ENCODE data around the gene KRT9.
"Not testable (repeated sequence)": the region's sequence is repeated elsewhere in the genome, so short reads cannot be mapped to it uniquely, and the experiment has no call there.

The KRT9 gene

GRCh38 chr17:41542786-41543185 is 29.1 kb downstream of the KRT9 start:
- not testable (repeated sequence) for DNase-seq

DNA sequence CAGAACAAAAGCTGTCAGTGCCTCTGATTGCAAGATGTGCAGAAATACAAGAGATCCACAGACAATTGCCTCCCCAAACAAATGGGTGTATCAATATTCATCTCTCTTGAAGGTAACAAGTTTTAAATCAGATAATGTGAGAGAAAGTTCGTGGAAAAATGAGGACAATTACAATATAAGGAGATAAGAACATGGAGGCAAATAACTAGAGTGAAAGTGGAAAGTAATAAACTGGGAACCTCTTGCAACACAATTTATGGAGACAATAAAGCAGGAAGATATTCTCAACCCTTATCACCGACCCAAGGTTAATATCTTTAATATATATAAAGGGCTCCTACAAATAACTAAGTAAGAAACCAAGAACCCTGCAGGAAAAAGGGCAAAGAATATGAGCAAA is 29.5 kb downstream of the KRT9 start:
- DNase-seq = no peak

- no peak for DNase-seq
Observed at GRCh38 chr17:41540921-41541625, 30.8 kb downstream of the KRT9 start.

DNA sequence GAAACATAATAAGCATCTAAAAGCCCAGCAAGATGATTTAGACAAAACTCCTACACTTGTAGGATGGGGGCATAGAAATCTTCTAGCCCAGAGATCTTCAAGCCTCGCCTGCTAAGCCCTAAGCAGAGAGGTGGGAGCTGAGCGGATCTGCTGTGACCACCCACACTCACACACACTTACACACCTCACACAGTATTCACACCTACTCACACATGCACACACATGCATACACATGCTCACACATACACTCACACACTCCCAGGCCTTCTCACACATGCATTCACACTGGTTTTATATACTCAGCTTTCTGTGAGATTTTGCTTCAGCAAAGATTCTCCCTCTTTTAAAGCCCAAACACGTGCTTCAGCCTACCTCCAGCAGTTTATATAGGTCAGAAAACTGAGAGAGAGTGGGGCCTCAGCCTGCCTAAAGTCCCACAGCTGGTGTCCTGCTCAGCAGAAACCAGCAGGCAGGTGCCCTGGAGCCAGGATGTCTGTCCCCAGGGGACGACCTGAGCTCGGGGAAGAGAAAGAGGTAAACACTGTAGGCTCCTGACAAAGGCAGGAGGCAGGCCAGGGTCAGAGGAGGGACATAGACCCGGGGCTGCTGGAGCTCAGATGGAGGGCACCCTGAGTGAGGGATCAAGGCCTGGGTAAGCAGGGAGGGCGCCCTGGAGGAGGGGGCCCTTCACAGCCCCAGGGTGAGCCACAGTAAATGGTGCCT is 31.7 kb downstream of the KRT9 start:
- DNase-seq = no peak

GRCh38 chr17:41539071-41539492 is 32.8 kb downstream of the KRT9 start:
- DNase-seq = no peak

DNA sequence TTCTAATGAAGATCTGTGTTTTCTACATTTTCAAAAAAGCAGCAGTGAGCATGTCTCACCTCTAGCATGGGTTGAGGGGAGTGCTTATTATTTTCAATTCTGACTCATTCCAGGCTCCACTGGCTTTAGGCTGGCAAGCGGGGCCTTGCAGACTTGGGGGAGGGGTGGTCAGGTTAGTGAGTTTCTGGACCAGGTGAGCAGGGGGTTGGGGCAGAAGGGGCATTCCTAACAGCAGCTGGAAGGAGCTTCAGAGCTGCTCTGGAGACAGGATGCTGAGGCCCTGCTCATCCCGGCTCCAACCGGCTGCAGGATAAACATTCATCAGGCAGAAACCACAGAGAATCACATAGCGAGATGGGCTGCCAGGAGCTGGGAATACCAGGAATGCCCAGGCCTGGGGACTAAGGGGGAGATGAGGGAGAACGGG is 33.3 kb downstream of the KRT9 start:
- DNase-seq = no peak

GRCh38 chr17:41537990-41538389 is 33.9 kb downstream of the KRT9 start:
- DNase-seq = no peak

DNA sequence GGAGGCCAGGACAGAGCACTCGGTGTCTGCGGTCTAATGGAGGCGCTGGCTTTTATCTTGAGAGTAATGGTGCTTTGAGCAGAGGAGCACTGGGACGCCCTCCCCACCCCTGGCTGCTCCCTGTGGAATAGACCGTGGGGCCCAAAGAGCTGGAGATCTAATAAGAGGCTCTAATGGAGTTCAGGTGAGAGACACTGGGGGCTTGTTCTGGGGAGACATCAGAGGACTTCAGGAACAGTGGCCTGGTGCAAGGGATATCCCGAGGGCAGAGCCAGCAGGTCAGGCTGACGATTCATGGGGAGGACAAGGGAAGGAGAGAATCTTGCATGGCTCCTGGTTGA is 34.3 kb downstream of the KRT9 start:
- no peak for DNase-seq

DNA sequence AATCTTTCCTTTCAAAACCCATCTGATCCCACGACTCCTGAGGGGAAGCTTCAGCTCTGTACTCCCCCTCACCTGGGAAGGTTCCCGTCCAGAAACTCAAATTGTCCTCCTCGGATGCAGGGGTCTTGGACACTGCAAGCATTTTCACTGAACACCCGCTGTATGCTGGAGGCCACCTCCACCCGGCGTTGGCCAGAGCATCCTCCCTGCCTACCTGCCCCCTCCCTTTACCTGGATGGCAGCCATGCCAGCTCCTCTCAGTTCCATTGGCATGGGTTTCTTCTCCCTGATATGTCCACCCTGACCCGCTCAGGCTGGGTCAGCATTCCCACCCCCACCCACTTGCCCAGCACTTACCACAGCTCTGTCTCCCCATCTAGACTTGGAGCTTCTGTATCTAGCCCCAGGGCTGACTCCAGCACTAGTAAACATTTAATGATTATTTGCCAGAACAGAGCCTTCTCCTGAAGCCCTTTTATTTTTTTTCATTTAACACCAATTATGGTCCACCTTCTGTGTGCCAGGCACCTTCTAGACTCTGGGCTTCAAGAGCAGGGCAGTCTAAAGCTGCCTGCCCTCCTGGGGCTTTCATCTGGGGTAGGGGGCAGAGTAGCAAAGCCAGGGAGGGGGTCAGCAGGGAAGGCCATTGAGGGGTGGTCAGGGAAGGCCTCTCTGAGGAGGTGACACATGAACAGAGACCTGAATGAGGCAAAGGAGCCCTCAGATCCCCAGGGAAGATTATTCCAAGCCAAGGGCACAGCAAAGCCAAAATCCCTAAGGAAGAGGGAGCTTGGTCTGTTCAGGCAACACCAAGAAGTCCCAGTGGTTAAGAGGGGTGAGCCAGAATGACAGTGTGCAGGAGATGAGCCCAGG is 34.9 kb downstream of the KRT9 start:
- DNase-seq = no peak

DNA sequence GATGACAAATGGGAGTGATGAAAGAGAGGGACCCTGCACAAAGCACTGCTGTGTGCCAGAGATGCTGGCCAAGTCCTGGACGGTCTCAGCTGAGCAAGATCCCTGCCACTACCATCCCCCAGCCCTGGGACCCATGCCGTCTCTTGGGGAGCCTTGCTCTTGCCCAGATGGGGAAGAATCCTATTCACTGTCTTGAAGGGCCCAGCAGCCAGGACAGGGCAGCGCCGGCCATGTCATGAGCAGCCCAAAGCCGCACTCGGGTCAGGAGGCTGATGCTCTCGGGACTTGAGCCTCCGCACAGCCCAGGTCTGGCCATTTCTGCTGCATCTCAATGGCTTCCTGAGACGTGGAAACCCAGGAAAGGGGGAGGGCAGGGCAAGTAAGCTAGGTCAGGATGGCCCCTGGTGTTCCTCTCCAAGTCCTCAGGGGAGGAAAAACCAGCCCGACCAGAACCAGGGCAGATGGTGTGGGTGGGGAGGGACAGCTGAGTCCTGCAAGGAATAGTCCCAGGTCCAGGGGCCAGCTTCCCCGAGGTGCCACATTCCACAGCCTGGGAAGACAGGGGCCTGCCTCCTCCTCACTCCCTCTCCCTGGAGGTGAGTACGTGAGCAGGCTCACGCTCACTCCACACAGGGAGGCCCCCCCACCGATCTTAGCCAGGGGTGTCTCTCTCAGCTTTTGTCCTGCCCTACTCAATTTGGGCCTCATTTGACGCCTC is 35.9 kb downstream of the KRT9 start:
- DNase-seq = no peak

DNA sequence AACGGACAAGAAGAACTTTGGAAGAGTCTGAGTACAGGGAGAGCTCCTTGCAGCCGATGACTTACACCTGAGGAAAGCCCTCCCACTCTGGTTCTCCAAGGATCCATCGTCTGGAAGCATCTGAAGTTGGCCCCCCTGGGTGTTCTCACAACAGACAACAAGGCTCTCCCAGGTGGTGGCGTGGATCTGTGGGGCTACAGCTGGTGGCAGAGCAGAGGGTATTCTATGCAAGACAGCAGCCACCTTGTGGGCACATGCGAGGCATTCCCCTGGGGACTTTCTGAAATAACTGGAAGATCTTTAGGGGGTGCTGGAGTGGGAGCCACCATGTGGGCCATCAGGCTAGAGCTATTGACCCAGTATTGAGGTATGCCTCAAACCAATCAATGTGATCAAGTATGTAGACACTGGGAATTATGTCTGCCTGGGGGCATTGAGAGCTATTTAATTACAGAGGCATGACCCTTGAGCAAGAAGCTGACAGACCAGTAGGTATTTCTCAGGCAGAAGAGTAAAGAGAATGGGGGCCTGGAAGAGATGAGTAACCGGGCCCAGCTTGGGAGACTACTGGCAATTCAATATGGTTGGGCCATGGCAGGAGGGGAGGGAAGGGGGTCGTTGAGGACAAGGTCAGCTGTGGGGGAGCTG is 36.8 kb downstream of the KRT9 start:
- DNase-seq = no peak

GRCh38 chr17:41533613-41534012 is 38.2 kb downstream of the KRT9 start:
- no peak for DNase-seq

DNA sequence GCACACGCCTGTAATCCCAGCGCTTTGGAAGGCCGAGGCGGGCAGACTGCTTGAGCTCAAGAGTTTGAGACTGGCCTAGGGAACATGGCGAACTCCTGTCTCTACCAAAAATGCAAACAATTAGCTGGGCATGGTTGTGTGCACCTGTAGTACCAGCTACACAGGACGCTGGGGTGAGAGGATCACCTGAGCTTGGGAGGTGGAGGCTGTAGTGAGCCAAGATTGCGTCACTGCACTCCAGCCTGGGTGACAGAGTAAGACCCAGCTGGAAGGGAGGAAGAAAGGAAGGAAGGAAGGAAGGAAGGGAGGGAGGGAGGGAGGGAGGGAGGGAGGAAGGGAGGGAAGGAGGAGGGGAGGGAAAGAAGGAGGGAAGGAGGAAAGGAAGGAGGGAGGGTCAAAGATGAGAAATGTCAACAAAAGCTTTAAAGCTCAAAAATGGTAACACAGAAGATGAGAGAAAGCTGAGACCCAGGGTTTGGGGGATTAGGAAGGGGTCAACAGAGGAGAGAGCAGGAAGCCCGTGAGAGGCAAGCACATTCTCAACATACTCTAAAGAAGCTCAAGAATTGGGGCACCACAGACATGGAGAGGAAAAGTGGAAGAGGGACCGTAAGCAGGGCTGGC is 38.8 kb downstream of the KRT9 start:
- no peak for DNase-seq

DNA sequence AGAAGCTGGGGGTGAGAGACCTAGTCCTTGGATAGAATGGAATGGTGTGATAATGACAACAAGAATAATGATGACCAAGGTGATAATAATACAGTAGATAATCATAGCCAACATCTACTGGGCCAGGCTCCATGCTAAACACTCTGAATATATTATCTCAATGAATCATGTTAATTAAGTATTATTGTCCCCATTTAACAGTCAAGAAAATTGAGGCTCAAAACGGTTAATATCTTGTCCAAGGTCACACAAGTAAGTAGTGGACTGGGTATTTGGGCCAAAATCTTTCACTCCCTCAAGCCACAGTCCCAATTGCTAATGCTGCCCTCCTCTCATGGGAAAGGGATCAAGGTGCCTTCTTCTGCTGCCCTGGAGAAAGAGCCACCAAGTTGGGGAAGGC is 39.9 kb downstream of the KRT9 start:
- no peak for DNase-seq

DNA sequence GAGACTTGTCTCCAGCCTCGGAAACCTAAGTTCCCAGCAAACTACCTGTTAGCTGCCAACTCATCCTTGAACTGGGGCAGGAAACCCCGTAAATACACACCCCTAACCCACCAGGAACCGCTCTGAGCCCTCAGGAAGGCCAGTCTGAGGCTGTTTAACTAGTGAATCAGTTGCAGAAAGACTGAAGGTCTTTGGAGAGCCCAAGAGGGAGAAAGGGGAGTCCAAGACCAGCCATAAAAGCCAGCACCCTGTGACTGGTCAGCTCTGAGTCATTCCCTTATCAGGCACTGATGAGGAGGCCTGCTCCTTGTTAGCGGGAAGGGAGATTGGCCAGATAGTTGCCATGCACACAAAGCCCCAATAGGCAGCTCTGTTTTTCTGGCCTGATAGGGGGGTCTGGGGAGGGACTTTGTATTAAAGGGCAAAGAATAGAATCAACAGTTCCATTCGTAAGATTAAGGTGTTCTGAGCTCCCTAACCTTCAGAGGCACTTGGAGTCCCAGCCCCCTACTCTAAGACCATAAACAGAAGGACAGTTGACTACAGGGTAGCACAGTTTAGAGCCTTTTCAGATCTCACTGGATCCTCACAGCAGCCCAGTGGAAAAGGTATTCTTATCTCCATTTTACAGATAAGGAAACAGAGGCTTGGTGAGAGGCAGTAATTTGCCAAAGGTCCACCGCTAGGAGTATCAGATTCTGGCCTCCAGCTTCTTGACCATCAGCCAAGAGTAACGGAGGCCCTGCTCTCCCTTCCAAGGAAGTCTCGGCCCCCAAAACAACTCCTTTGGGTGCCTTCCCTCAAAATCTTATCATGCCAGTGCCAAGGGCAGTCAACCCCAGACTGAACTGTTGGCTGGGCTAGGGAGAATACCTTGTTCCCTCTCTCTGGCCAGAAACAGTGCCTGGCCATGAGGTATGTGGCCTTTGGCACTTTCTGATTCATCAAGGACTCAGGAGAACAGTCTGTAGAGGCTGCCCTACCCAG is 41.5 kb downstream of the KRT9 start:
- DNase-seq = no peak

DNA sequence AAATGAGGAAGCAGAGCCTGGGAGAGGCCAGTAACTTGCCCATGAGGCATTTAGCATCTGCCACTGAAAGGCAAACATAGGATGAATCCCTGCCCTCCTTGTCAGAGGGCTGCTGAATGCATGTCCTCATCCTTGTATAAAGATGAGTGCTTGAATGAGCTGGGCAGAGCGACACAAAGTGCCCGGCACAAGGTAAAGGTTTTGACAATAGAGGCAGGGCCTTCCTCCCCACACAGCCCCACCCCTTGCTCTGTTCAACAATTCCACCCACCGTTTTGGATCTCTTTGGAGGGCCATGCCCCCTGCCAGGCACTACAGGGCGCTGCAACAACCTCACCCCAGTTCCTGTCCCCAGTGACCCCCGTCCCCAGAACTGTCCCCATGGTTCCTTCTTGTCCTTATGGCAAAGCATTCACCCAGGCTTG is 42.4 kb downstream of the KRT9 start:
- DNase-seq = no peak

- DNase-seq = no peak
Observed at GRCh38 chr17:41528959-41529353, 42.9 kb downstream of the KRT9 start.

DNA sequence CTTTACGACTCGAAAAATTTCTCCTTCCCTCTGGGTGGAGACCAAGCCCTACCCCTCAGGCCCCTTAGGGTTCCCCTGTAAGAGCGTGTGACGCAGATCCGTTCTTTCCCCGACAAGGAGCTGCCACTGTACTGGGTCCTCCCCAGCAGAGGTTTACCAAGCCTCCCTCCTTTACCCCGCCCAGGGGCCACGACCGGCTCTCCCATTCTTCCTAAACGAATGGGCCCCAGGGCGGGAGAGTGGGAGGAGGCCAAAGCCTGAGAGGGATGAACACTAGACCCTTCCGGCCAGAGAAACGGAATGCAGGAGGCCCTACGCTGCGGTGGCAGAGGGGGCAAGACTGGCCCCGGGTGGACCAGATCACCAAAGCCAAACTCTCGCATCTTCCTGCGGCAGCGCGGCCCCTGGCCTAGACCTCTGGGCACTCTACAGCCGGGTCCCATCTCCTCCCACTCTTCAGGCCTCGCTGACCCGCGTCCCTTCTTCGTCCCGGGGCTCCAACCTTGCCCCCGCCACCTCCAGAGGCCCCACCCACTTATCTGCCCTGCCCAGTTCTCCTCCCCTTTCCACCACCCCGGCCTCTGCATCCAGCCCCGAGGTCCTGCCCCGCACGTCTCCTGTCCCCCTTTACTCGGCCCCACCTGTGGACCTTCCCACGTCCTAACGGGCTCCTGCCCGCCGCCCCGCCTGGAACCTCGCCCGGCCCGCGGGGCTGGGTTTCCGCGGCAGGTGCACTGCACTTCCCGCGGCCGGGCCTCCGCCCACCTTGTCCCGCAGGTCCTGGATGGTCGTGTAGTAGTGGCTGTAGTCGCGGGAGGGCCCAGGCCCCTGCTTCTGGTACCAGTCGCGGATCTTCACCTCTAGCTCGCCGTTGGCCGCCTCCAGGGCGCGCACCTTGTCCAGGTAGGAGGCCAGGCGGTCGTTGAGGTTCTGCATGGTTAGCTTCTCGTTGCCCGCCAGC is 44.5 kb downstream of the KRT9 start:
- no peak for DNase-seq

DNA sequence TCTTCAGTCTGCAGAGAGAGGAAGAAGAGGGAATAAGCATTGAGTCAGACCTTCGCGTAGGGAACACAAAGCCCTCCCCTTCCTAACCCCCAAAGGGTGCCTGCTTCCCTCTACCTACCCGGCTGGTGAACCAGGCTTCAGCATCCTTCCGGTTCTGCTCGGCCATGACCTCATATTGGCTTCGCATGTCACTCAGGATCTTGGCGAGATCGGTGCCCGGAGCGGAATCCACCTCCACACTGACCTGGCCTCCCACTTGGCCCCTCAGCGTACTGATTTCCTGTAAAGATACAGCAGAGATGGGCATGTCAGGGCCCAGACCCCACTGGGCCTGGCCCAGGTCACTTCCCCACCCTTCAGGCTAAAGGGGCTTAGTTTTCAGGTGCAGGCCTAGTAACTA is 47.6 kb downstream of the KRT9 start:
- no peak for DNase-seq

- DNase-seq = no peak
Observed at GRCh38 chr17:41523787-41524186, 48.1 kb downstream of the KRT9 start.
